ENCODE data around the gene GAB3. TPM values are rescaled to one million over a fixed set of nuclear protein-coding genes. Genes with fewer than 3 reads are reported as not detected.

The GAB3 gene
- total and polyA plus RNA-seq, 9 of the 15 experiments (the other 6 are each of a cell fraction or from before 2014, with no cell fraction given), result 16.1 to 31.4 (median 20.2) TPM

DNA sequence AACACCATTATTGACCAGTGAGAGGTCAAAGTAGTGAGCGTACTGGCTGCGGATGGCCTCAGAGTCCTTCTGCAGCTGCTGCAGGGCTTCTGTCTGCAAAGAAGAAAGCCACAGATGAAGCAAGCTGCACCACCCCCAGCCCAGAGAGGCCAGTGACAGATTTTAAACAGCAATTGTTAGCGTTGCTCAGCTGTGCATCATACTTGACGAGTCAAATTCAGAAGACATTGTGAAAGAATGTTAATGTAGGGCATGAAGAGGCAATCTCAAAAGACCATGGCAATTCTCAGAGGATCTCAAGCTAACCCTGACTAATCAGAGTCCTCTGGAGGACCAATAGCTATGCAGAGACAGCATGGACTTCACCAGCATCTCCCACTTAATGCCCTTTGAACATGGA is 28.4 kb upstream of the GAB3 start:
- Histone ChIP-seq H4K20me1 (replicated peaks; ENCODE audit: control insufficient read depth, insufficient read depth, low read length) (peaks cover 24% of the 10 kb centered on the region), H3K27ac (ENCODE audit: extremely low read depth, low read depth, low read length) (peak overlapping the region; percentile 24; the same call in 1 of the 3 replicates), H3K9ac (ENCODE audit: insufficient read depth in 1 of 2, low read depth in 2 of 2, low read length in 2 of 2) (no peak overlapping the region), H3K4me1 (replicated peaks in 1 of 2; ENCODE audit: control insufficient read depth in 2 of 2, insufficient read depth in 2 of 2, low read length in 2 of 2) (peaks cover 11 to 14% of the 10 kb centered on the region in 2 experiments), H3K9me3 (replicated peaks; ENCODE audit: control insufficient read depth, insufficient read depth, low read depth, low read length) (no peaks in the 10 kb centered on the region), H3K4me3 (no peak overlapping the region), H2AFZ (ENCODE audit: low read depth, low read length) (no peak overlapping the region), H3K9me1 (ENCODE audit: control insufficient read depth, insufficient read depth, low read length) (peaks cover 4% of the 10 kb centered on the region), H3K4me2 (ENCODE audit: insufficient read depth, low read length) (no peak overlapping the region), H3K79me2 (ENCODE audit: control insufficient read depth, insufficient read depth, low read length) (peaks cover 29% of the 10 kb centered on the region), H3K36me3 (ENCODE audit: control insufficient read depth, insufficient read depth, low read length) (peaks cover 96% of the 10 kb centered on the region), H3K27me3 (ENCODE audit: control insufficient read depth in 2 of 2, insufficient read depth in 2 of 2, low read length in 2 of 2) (no peaks in the 10 kb centered on the region)
- TF ChIP-seq, protein P1, sequence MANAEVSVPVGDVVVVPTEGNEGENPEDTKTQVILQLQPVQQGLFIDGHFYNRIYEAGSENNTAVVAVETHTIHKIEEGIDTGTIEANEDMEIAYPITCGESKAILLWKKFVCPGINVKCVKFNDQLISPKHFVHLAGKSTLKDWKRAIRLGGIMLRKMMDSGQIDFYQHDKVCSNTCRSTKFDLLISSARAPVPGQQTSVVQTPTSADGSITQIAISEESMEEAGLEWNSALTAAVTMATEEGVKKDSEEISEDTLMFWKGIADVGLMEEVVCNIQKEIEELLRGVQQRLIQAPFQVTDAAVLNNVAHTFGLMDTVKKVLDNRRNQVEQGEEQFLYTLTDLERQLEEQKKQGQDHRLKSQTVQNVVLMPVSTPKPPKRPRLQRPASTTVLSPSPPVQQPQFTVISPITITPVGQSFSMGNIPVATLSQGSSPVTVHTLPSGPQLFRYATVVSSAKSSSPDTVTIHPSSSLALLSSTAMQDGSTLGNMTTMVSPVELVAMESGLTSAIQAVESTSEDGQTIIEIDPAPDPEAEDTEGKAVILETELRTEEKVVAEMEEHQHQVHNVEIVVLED (CRISPR knock-in tag; IDR thresholded peaks at IDR 0.05), result no peak
- TF ChIP-seq, protein P2, sequence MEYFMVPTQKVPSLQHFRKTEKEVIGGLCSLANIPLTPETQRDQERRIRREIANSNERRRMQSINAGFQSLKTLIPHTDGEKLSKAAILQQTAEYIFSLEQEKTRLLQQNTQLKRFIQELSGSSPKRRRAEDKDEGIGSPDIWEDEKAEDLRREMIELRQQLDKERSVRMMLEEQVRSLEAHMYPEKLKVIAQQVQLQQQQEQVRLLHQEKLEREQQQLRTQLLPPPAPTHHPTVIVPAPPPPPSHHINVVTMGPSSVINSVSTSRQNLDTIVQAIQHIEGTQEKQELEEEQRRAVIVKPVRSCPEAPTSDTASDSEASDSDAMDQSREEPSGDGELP (CRISPR knock-in tag; IDR thresholded peaks at IDR 0.05; ENCODE audit: borderline replicate concordance), result peak; percentile 22; the same call in 1 of the 2 replicates
- TF ChIP-seq POLR2A (conservative IDR thresholded peaks at IDR 0.05), result 0 out of 2 replicates have a peak, but pooled peaks have one; percentile 10
- TF ChIP-seq POLR2B (IDR thresholded peaks at IDR 0.05; ENCODE audit: low read depth, partially characterized antibody), result peak; percentile 12
- in situ Hi-C loops (cut with MboI), result no loop called here
- ATAC-seq (no peak), DNase-seq (ENCODE audit: extremely low read depth in 1 of 4, low spot score in 3 of 4) (no peak), FAIRE-seq (no peak)
- WGBS (ENCODE audit: insufficient coverage, low coverage, missing lambda C conversion rate), result 58% methylated on average over 3 of the region's 4 CpGs
- no TSS peak for BruUV-seq (replicated peaks)
- CTCF ChIA-PET (ENCODE audit: low intra/inter-chr PET ratio), result no interaction called here
- intact Hi-C loops (cut with micrococcal nuclease), result no loop called here
- POLR2A ChIA-PET, result interaction anchor here (0.6 to 8.2 kb wide), 11 partner anchors 10 to 60 kb away, joined by 3 to 94 read pairs (median 5); partner anchors contain the start of gene DKC1

Measured in K562 (cell line).